ENCODE measurements around the gene UBE2F.
"Not testable (repeated sequence)": the region's sequence is repeated elsewhere in the genome, so short reads cannot be mapped to it uniquely, and the experiment has no call there.

Gene UBE2F

GRCh38 chr2:237943395-237944094, 23.3 kb upstream of the UBE2F start:
- in situ Hi-C loops (cut with MboI; ENCODE audit: low sequenced_read_pairs) = no loop called here

GRCh38 chr2:237944302-237944701, 22.5 kb upstream of the UBE2F start:
- in situ Hi-C loops (cut with MboI; ENCODE audit: low sequenced_read_pairs) = no loop called here

- in situ Hi-C loops (cut with MboI; ENCODE audit: low sequenced_read_pairs) = no loop called here
These were observed 20.4 kb upstream of the UBE2F start for GRCh38 chr2:237946423-237946822.

- in situ Hi-C loops (cut with MboI; ENCODE audit: low sequenced_read_pairs) = not testable (repeated sequence)
These were observed 15.5 kb upstream of the UBE2F start for GRCh38 chr2:237951354-237951753.

GRCh38 chr2:237951878-237952277, 14.9 kb upstream of the UBE2F start:
- in situ Hi-C loops (cut with MboI; ENCODE audit: low sequenced_read_pairs) = no loop called here

- in situ Hi-C loops (cut with MboI; ENCODE audit: low sequenced_read_pairs) = no loop called here
These were observed 14.0 kb upstream of the UBE2F start for GRCh38 chr2:237952851-237953250.

GRCh38 chr2:237955640-237956401, 11.0 kb upstream of the UBE2F start:
- in situ Hi-C loops (cut with MboI; ENCODE audit: low sequenced_read_pairs) = no loop called here

- in situ Hi-C loops (cut with MboI; ENCODE audit: low sequenced_read_pairs) = no loop called here
These were observed 10.4 kb upstream of the UBE2F start for GRCh38 chr2:237956402-237956736.

GRCh38 chr2:237961637-237962036, 5.2 kb upstream of the UBE2F start:
- in situ Hi-C loops (cut with MboI; ENCODE audit: low sequenced_read_pairs) = no loop called here

GRCh38 chr2:237962432-237963084, 4.3 kb upstream of the UBE2F start:
- in situ Hi-C loops (cut with MboI; ENCODE audit: low sequenced_read_pairs) = no loop called here

GRCh38 chr2:237963490-237963991, 3.3 kb upstream of the UBE2F start:
- in situ Hi-C loops (cut with MboI; ENCODE audit: low sequenced_read_pairs) = not testable (repeated sequence)

GRCh38 chr2:237964194-237964577, 2.6 kb upstream of the UBE2F start:
- in situ Hi-C loops (cut with MboI; ENCODE audit: low sequenced_read_pairs) = no loop called here

- in situ Hi-C loops (cut with MboI; ENCODE audit: low sequenced_read_pairs) = no loop called here
These were observed 2.0 kb upstream of the UBE2F start for GRCh38 chr2:237964578-237965404.

- in situ Hi-C loops (cut with MboI; ENCODE audit: low sequenced_read_pairs) = not testable (repeated sequence)
These were observed 970 bp upstream of the UBE2F start for GRCh38 chr2:237965844-237966243.

- in situ Hi-C loops (cut with MboI; ENCODE audit: low sequenced_read_pairs) = no loop called here
These were observed 607 bp upstream of the UBE2F start for GRCh38 chr2:237966250-237966564.

GRCh38 chr2:237967463-237967951, 693 bp downstream of the UBE2F start:
- in situ Hi-C loops (cut with MboI; ENCODE audit: low sequenced_read_pairs) = no loop called here

GRCh38 chr2:237968048-237968862, 1.4 kb downstream of the UBE2F start:
- in situ Hi-C loops (cut with MboI; ENCODE audit: low sequenced_read_pairs) = no loop called here

- in situ Hi-C loops (cut with MboI; ENCODE audit: low sequenced_read_pairs) = no loop called here
These were observed 4.8 kb downstream of the UBE2F start for GRCh38 chr2:237971661-237972060.

GRCh38 chr2:237972211-237972610, 5.4 kb downstream of the UBE2F start:
- in situ Hi-C loops (cut with MboI; ENCODE audit: low sequenced_read_pairs) = no loop called here

GRCh38 chr2:237972936-237973335, 6.1 kb downstream of the UBE2F start:
- in situ Hi-C loops (cut with MboI; ENCODE audit: low sequenced_read_pairs) = no loop called here

Data from HL-60/S4 (cell line).